Astrocyte of the hippocampus (primary cell): Measurements from ENCODE around the gene SOX11.

Experiments used
- DNase-seq: peaks from one replicate; pipeline ENCODE4 v3.0.0; 2011; ENCODE audit warnings: low read depth, low spot score

Gene SOX11

DNA sequence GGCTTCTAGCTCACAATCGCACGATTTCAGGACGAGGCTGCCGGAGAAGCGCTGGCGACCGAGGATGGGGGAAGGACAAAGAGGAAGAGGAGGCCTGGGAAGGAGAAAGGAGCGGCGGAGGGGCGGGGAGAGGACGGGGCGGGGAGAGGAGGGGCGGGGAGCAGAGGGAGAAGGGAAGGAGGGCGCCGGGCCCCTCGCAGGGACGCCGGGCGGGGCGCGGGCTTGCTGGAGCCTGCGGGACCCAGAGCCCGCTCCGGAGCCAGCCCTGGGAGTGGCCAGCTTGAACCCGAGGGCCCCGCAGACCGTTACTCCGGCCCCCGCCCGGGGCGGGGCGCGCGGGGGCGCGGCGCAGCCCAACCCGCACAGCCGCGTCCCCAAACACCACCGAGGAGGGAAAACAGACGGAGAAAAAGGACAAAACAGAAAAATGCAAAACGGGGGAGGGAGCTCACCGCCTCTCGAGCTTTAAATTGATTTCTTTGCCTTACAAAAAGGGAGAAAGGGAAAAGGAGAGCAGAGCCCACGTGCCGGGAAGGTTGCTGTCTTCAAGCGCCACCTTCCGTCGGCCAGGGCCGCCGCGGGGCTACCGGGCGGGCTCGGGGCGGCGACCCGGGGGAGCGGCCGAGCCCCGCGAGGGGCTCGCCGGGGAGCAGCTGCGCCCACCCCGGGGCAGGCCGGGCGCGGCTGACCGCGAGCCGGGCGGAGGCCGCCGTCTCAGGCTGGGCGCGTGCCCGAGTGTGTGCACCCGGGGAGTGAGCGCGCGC lies 781 bp upstream of the SOX11 start:
- peak; percentile 93 for DNase-seq

DNA sequence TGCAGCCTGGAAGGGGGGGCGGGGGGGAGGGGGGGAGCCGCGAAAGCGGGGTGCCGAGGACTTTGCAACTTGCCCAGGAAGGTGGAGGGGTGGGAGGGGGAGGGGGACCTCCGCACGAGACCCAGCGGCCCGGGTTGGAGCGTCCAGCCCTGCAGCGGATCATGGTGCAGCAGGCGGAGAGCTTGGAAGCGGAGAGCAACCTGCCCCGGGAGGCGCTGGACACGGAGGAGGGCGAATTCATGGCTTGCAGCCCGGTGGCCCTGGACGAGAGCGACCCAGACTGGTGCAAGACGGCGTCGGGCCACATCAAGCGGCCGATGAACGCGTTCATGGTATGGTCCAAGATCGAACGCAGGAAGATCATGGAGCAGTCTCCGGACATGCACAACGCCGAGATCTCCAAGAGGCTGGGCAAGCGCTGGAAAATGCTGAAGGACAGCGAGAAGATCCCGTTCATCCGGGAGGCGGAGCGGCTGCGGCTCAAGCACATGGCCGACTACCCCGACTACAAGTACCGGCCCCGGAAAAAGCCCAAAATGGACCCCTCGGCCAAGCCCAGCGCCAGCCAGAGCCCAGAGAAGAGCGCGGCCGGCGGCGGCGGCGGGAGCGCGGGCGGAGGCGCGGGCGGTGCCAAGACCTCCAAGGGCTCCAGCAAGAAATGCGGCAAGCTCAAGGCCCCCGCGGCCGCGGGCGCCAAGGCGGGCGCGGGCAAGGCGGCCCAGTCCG lies 540 bp downstream of the SOX11 start:
- peak; percentile 82 for DNase-seq

DNA sequence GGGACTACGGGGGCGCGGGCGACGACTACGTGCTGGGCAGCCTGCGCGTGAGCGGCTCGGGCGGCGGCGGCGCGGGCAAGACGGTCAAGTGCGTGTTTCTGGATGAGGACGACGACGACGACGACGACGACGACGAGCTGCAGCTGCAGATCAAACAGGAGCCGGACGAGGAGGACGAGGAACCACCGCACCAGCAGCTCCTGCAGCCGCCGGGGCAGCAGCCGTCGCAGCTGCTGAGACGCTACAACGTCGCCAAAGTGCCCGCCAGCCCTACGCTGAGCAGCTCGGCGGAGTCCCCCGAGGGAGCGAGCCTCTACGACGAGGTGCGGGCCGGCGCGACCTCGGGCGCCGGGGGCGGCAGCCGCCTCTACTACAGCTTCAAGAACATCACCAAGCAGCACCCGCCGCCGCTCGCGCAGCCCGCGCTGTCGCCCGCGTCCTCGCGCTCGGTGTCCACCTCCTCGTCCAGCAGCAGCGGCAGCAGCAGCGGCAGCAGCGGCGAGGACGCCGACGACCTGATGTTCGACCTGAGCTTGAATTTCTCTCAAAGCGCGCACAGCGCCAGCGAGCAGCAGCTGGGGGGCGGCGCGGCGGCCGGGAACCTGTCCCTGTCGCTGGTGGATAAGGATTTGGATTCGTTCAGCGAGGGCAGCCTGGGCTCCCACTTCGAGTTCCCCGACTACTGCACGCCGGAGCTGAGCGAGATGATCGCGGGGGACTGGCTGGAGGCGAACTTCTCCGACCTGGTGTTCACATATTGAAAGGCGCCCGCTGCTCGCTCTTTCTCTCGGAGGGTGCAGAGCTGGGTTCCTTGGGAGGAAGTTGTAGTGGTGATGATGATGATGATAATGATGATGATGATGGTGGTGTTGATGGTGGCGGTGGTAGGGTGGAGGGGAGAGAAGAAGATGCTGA lies 1.4 kb downstream of the SOX11 start:
- peak; percentile 73 for DNase-seq

DNA sequence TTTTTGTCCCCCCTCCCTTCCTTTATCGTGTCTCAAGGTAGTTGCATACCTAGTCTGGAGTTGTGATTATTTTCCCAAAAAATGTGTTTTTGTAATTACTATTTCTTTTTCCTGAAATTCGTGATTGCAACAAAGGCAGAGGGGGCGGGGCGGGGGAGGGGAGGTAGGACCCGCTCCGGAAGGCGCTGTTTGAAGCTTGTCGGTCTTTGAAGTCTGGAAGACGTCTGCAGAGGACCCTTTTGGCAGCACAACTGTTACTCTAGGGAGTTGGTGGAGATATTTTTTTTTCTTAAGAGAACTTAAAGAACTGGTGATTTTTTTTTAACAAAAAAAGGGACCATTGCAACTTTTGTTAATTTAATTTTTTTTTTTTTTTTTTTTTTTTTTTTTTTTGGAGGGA lies 2.1 kb downstream of the SOX11 start:
- peak; percentile 71 for DNase-seq

DNA sequence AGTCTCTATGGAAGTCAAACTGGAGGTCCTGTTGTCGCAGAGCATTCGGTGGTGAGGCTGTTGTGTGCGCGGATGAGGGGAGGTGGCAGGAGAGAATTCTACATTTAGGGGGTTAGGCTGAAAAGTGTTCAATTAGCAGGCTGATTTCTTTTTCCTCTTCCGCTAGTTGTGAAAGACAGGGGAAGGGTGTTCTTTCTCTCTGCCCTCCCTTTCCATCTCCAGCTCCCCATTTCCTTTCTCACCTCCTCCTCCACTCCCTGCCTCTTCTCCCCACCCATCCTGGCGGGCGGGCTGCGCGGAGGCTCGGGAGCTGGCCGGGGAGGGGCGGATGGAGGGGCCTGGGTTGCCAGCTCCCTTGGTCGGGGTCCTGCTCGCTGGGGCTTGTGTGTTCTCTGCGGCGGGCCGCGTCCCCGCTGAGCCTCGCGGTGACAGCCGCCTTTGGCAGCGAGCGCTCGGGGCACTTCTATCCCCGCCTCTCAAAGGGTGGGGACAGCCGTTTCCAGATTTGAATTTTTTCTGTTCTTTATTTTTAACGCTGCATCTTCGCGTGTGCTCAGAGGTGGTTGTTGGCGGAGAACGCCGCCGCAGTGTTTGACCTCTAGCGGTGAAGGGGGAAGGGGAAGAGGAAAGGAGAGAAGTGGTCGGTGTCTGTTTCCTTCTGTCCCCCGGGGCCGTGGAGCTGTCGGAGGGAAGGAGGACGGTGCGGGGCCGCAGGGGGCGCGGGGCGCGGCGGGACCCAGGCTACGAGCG lies 3.6 kb downstream of the SOX11 start:
- peak; percentile 77 for DNase-seq

DNA sequence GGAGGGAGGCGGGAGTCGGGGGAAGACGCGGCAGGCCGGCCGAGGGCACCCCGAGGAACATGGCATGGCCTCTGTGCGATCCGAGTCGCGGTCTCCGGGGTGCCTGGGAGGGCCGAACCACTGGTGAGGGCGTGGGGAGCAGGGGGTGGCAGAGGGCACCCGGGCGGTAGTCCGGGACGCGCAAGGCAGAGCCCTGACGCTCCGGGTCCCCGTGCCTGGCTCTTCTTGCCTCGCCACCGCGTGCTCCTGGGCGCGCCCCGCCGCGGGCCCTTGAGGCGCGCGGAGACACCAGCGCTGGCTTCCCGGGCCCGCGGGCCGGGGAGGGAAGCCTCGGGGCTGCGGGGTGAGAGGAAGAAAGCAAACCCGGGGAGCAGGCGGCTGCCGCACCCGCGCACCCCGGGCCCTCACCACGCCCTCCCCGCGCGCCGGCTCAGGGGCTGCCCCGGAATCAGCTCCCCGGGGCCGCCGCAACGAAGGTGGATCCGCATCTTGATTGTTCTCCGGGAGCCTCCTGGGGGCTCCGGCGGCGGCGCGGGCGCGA lies 4.3 kb downstream of the SOX11 start:
- DNase-seq: peak; percentile 71

DNA sequence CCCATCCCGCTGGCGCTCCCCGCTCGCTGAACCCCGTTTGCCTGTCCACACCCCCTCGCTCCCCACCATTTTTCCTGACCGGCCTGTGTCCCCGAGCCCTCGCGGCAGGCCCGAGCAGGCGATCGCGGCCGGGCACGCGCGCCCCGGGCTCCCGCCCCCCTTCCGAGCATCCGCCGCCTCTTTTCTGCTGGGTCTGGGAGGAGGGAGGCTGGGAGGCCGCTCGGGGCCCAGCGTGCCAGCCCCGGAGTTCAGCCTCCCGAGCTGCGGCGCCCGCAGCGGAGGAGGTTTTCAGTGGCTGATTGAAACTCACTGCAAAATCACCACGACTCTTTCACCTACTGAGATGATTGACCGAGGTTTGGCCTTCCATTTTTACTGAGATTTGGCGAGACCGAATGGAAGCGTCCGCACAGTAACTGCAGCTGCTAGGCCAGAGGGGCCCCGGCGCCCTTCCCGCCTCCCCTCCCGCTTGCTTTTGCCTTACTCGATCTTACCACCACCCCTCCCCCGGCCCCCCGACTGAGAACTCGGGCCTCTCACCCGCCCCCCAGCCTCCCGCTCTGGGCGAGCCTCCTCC lies 4.8 kb downstream of the SOX11 start:
- peak; percentile 82 for DNase-seq

DNA sequence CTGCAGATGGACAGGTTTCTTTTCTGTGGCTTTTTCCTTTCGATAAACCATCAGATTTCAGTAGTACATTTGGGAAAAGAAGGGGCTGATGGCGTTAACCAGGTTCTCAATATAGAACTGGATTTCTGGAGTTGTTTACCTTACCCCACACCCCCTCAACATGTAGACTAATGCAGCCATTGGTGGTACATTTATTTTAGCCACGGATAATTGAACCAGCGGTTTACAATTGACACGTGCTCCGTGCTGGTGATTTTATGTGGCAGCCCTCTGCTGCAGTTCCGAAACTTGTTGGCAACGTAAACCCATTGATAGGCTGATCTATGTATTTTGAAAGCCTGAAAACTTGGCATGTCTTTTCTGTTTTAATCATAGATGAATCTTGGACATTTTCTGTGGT lies 5.4 kb downstream of the SOX11 start:
- DNase-seq: no peak

DNA sequence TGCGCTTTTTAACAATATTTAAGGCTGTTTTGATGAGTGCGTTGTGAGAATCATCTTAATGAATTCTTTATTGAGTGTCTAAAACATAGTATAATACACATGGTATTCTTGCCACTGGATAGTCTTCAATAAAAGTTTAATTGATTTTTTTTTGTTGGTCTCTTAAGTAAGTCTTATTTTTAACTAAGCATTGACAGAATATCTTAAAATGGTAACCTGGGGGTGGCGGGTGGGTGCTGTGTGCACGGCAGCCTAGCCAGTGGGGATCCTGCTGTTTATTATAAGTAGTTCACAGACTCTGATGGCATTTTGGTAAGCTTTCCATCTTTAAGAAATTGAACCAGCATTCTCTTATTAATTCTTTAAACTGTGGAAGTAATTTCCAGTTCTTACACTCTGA lies 6.0 kb downstream of the SOX11 start:
- DNase-seq: no peak

DNA sequence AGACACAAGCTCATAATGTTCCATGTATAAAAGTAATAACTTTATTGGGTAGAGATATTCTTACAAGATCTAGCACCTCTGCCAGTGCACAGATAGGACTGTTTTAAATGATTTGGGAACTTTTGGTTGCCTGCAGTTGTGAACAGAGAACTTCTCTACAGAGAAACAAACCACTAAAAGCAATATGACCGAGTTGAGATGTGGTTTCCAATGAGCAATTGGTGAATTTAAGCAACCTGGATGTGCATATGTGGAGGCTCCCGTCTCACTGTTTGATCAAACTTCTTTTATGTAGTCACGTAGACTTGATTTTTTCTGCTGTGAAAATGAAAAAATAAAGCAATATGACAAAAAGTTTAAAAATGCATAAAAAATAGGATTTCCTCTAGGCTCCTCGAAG lies 7.8 kb downstream of the SOX11 start:
- no peak for DNase-seq

DNA sequence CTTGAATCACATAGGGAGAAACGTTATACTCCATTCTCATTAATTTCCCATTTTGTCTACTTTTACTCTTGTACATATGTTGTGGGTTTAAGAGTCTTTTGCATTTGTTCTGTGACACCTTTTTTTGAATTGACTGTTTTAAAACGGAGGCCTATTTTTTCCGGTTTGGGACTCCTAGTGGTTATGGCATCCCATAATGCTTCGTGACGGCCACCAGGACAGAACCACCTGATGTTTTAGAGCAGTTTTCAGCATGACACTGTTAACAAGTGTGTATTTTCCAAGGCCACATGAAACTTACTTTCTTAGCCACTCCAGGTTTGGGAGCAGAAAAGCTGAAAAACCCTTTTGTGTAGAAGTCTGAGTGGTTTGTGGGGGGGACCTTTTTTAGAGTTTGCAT lies 8.4 kb downstream of the SOX11 start:
- no peak for DNase-seq

DNA sequence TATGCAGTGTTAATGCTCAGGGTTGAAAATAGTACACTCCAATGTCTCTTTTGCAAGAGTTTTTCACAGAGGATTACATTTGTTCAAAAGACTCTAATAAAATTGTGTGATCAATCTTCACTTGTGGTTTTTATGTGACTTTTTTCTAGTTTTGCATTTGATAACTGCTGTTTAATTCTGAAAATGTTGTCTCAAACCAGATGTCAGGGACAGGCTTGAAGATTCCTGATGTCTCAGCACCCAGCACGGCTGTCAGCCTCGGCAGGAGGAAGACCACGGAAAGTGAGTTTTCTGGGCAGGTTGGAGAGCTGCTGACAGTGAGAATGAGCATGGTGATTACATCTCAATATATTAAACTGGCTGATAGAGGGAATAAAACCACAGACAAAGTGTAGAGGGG lies 9.1 kb downstream of the SOX11 start:
- no peak for DNase-seq

DNA sequence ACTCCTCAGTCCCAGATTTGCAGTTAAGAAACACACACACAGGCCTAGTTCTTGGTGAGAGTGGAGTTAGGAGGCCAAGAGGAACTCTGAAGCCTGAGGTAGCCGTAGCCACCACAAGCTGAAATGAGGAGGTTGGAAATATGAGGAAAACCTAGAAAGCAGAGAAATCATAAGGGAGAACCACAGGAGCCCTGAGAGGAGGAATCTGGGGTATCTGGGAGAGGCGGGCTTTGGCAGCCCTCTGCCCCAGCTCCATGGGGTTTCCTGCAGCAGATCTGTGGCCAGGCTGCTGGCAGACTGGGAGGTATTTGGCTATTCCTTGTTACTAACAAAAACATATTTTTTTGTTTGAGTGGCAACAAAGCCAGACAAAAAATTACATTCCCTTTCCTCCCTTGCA lies 11.0 kb downstream of the SOX11 start:
- no peak for DNase-seq

DNA sequence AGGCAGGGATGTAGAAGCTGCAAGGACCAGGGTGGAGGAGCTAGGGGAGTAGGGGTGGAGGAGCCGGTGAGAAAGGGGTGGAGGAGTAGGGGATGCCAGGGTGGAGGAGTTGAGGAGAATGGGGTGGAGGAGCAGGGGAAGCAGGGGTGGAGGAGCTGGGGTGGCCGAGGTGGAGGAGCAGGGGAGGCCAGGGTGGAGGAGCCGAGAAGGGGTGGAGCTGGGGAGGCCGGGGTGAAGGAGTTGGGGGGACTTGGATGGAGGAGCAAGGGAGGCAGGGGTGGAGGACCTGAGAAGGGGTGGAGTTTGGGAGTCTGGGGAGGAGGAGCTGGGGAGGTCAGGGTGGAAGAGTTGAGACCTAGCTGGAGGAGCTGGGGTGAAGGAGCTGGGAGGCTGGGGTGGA lies 13.3 kb downstream of the SOX11 start:
- no peak for DNase-seq

DNA sequence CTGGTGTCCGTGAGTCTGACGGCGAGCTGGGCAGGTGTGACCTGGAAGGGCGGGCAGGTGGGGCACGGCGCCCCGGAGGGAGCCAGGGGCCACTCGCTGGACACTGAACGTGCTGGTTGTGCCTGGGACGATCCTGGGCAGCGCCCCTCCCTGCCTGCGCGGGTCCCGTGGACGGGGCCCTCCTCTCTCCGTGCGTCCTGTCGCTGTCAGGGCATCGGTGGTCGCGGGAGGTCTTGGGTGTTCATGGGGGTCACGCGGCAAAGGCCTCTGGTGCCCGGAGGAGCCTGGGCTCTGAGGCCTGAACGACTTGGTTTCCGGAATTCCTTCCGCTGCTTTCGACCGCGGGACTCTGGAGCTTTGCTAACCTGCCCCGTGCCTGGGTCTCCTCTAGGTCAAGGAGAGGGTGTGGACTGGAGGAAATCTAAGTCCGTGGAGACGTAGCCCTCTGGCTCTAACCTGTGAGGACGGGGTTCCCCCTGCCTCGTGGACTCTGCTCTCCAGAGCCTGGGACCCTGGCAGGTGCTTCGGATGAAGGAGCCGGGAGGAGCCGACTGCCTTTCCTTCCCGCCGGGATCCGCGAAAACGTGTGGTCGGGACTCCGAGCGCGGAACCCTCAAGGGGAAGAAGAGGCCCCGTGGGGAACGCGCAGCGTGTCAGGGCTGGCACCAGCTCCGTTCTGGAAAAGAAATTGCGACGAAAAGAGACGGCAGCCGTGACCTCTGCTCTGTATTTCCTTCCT lies 14.7 kb downstream of the SOX11 start:
- no peak for DNase-seq

DNA sequence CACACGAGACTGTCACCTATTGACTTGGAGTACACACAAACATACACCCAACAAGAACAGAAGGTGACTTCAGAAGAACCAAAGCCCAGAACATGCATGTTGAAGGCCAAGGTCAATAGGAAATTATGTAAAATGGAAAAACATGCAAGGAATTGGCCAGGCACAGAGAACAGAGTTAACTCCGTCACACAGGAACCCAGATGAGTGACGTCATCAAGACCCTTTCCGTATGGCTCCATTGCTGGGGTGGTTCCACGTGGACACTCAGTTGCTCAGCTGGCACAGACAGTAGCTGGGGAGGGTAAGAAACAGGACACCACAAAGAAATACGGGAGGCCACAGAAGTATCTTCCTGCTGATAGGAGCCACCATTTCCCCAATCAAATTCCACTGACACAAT lies 18.4 kb downstream of the SOX11 start:
- DNase-seq: no peak

DNA sequence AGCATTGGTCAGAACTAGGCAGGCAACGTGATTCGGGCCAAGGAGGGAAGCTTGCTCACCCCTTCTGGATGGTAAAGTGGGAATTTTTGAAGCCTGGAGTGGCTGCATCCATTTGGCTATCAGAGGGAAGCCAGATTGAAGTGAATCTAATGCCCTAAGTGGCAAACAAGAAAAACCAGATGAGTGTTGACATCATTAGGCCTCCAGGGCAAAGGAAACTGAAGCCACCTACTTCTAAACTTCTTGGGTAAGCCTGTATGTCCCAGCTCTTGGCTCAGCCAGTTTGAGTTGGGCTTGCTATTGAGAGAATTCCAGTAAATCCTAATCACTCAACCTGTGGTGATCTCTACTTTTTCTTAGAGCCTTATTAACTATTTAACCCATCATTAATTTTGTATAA lies 20.9 kb downstream of the SOX11 start:
- DNase-seq: no peak

DNA sequence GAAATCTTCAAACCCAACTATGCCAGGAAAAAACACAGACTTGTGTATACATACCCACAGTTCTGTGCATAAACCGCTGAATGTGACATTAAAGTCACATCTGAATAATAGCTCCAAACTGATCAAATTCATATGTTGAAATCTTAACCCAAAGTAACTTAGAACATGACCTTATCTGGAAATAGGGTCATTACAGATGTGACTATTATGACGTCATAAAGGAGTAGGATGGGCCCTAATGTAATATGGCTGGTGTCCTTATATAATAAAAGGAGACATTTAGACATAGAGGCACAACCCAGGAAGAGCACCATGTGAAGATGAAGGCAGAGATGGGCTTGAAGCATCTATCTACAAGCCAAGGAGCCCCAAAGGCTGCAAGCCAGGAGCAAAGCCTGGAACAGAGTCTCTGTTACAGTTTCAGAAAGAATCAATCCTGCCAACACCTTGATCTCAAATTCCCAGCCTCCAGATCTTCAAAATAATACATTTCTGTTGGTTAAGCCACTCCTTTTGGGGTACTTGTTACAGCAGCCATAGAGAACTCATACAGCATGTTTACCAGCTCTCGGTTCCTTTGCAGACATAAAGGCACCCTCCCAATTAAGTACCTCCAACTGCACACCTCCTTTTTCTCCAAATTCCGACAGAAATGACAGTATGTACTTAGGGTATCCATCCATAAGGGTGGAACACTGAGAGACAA lies 27.6 kb downstream of the SOX11 start:
- DNase-seq: no peak

DNA sequence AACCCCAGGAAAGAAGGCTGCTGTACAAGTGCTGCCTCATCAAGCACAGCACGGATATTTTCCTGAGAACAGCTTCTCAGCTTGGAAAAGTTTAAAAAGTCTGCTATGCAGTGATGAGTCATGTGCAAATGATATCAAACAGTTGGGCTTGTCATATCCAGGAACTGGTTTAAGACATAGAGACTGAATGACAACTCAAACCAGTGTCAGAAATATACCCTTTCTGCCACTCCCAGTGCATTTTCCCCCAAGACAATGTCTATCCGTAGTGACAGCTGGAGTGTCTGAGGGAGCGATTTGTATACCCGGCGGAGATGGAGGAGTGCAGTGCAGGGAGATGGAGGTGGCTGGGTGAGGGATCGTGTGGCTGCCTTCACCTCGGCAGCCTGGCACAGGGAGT lies 28.2 kb downstream of the SOX11 start:
- peak; percentile 66 for DNase-seq

DNA sequence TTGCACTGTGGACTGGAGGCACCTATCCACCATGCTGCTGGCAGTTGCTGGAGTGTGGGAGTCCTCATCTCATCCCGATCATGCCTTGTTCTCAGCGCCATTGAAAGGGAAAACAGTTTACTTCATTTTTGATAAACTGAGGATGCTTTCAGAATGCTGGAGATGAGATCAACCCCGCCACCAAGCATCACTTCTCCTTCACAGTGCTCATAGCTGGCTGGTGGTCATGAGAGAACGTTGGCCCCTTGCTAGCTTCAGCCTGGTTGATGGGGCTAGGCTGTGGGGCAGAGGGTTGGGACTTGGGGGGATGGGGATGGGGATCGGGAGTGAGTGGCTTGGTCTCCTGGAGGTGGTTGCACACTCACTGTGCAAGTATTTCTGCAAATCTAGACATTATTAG lies 30.1 kb downstream of the SOX11 start:
- no peak for DNase-seq
